Colonic mucosa (tissue), 4 donors: Measurements from ENCODE around the gene ZFHX3. TPM values are rescaled to one million over a fixed set of nuclear protein-coding genes. Genes with fewer than 3 reads are reported as not detected.
A peak's percentile ranks its signal among the peaks of the same experiment; 100 is the strongest.

Source experiments
- DNase-seq: peaks from one replicate; pipeline ENCODE4 v3.0.0-alpha.2; 2020
- H3K27ac ChIP-seq: fragments of 200-600 bp; one replicate; pipeline ENCODE4 v1.8.0; 2021
- H3K27me3 ChIP-seq: fragments of 200-600 bp; one replicate; pipeline ENCODE4 v1.8.0; 2021
- H3K36me3 ChIP-seq: fragments of 200-600 bp; one replicate; pipeline ENCODE4 v1.8.0; 2021
- H3K4me1 ChIP-seq: fragments of 200-600 bp; one replicate; pipeline ENCODE4 v1.8.0; 2021; ENCODE audit warnings: mild to moderate bottlenecking
- H3K4me3 ChIP-seq: fragments of 200-600 bp; one replicate; pipeline ENCODE4 v1.8.0; 2021
- H3K9ac ChIP-seq, 2 donors: one replicate each; pipeline ENCODE4 v1.7.0; 2013; ENCODE audit warnings: control low read depth in 2 of 2, low read depth in 2 of 2, low read length in 2 of 2
- H3K9me3 ChIP-seq: fragments of 200-600 bp; one replicate; pipeline ENCODE4 v1.8.0; 2021
- intact Hi-C: fragments of 100-400 bp; cut with DNase I; formaldehyde crosslinking; loops from one replicate; pipeline ENCODE4 v1.14.1; 2022
- total RNA-seq, 2 donors: library from RNA; stranded (reverse); fragmentation: NEBNext Ultra II Directional in 1 of 2; extraction: Animal tissue kit (Norgen Biotek cat#: 25700) in 1 of 2; gene quantifications; one replicate each; pipeline ENCODE4 v1.2.1, GENCODE V29; 2021
- TF ChIP-seq, protein P1 (sequence below): fragments of 200-600 bp; IDR thresholded peaks from one replicate; pipeline ENCODE4 v1.8.0; 2022; ENCODE audit warnings: antibody characterized with exemption, mild to moderate bottlenecking
- donor health status: healthy.
- donor health status: DM: no; HTN: no; CAD: no.
- donor health status: DM: no; HTN: no; CAD: no.

The ZFHX3 gene
- total RNA-seq, 2 donors from 2014 or later: 10.5 to 12.8 TPM

GRCh38 chr16:73017321-73017720 lies 30.6 kb downstream of the ZFHX3 start:
- H3K36me3 ChIP-seq: no peaks in the 10 kb centered on the region
- H3K27ac ChIP-seq: no peak overlapping the region
- no peak for DNase-seq
- TF ChIP-seq, protein P1, sequence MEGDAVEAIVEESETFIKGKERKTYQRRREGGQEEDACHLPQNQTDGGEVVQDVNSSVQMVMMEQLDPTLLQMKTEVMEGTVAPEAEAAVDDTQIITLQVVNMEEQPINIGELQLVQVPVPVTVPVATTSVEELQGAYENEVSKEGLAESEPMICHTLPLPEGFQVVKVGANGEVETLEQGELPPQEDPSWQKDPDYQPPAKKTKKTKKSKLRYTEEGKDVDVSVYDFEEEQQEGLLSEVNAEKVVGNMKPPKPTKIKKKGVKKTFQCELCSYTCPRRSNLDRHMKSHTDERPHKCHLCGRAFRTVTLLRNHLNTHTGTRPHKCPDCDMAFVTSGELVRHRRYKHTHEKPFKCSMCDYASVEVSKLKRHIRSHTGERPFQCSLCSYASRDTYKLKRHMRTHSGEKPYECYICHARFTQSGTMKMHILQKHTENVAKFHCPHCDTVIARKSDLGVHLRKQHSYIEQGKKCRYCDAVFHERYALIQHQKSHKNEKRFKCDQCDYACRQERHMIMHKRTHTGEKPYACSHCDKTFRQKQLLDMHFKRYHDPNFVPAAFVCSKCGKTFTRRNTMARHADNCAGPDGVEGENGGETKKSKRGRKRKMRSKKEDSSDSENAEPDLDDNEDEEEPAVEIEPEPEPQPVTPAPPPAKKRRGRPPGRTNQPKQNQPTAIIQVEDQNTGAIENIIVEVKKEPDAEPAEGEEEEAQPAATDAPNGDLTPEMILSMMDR: no peak
- H3K4me3 ChIP-seq: no peak overlapping the region
- H3K9me3 ChIP-seq: no peaks in the 10 kb centered on the region
- peaks cover 6% of the 10 kb centered on the region for H3K4me1 ChIP-seq
- H3K27me3 ChIP-seq: no peaks in the 10 kb centered on the region
- intact Hi-C loops: no loop called here
- H3K9ac ChIP-seq: no peak overlapping the region

DNA sequence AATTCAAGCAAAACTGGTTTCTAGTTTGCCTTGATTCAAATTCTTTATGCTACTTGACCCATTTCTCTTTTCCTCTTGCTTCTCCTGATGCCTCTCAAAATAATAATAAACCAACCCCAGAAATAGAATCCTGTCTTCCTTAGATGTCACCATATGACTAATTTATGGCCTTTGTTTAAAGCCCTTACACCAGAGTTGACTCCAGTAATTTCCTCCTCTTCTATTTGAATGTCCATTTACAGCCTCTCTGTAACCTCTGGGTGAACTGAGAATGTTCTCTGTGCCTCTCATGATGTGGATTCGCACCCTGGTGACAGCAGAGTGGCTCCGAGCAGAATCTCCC lies 31.5 kb downstream of the ZFHX3 start:
- Histone ChIP-seq H3K4me1 (peaks cover 6% of the 10 kb centered on the region), H3K27me3 (no peaks in the 10 kb centered on the region), H3K36me3 (no peaks in the 10 kb centered on the region), H3K9me3 (no peaks in the 10 kb centered on the region), H3K27ac (peak overlapping the region; percentile 13), H3K9ac (no peak overlapping the region), H3K4me3 (no peak overlapping the region)
- TF ChIP-seq, protein P1: no peak
- no peak for DNase-seq
- intact Hi-C loops: no loop called here

DNA sequence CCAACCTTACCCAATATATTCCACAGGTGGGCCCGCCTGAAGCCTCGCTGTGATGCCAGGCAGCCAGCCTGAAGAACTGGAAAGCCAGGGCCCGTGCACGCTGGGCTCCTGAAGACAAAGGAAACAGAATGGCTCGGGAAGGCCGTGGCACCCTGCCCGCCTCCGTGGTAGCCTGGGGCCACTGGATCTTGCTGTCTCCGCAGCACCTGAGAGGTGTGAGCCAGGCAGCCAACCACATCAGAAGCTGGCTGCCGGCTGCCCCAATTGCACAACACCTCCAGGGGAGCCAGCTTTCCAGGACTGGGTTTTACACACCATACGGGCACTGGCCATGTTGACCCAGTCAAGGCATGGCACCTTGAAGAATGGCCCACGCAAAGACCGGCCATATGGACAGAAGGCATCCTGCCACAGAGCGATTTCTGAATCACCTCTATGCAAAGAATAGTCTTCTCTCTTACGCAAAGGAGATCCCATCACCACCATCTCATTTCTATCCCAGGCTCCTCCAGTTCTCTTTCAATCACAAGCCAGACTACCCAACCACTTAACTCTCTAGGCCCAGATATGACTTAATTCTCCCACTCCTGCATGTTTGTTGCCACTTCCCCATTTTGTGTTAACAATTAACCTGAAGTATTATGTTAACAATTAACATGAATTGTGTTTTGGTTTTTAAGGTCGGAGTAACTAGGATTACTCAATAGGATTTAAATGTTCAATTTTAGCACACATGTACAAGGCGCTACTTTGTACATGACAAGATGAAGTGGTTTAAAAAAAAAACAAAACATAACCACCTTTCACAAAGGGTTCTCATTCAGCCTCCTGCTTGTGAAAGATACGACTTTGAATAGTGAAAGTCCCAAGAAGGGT lies 32.1 kb downstream of the ZFHX3 start:
- Histone ChIP-seq H3K36me3 (no peaks in the 10 kb centered on the region), H3K27me3 (no peaks in the 10 kb centered on the region), H3K4me3 (no peak overlapping the region), H3K9ac (no peak overlapping the region), H3K4me1 (peaks cover 6% of the 10 kb centered on the region), H3K27ac (peak overlapping the region; percentile 13), H3K9me3 (no peaks in the 10 kb centered on the region)
- TF ChIP-seq, protein P1: no peak
- intact Hi-C loops: no loop called here
- DNase-seq: no peak

DNA sequence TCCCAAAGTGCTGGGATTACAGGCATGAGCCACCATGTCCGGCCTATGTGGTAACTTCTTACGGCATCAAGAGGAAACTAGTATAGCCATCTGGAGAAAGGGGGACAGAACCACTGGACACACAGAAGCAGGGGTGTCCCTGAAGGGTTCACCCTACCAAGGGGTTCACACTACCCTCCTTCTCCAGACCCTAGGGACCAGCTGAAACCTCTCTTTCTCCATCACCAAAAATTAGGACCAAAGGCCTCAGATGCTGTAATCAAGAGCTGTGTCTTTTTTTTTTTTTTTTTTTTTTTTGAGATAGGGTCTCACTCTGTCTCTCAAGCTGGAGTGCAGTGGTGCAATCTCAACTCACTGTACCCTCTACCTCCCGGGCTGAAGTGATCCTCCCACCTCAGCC lies 33.2 kb downstream of the ZFHX3 start:
- intact Hi-C loops: no loop called here
- Histone ChIP-seq H3K27ac (no peak overlapping the region), H3K4me1 (peaks cover 6% of the 10 kb centered on the region)

GRCh38 chr16:73013974-73014373 lies 34.0 kb downstream of the ZFHX3 start:
- intact Hi-C loops: no loop called here

More for the DNA sequence above, 33.2 kb downstream of the ZFHX3 start:
- Histone ChIP-seq H3K36me3 (no peaks in the 10 kb centered on the region), H3K9ac (no peak overlapping the region), H3K27me3 (no peaks in the 10 kb centered on the region), H3K9me3 (no peaks in the 10 kb centered on the region), H3K4me3 (no peak overlapping the region)
- DNase-seq: no peak
- TF ChIP-seq, protein P1: no peak

More at GRCh38 chr16:73013974-73014373, 34.0 kb downstream of the ZFHX3 start:
- Histone ChIP-seq H3K27me3 (no peaks in the 10 kb centered on the region), H3K9me3 (no peaks in the 10 kb centered on the region), H3K4me3 (no peak overlapping the region), H3K36me3 (no peaks in the 10 kb centered on the region), H3K9ac (no peak overlapping the region), H3K27ac (no peak overlapping the region), H3K4me1 (peaks cover 6% of the 10 kb centered on the region)
- TF ChIP-seq, protein P1: no peak
- DNase-seq: no peak
